Thoracic aorta (tissue), 2 donors: Measurements from ENCODE around the gene VSIG10. TPM values are rescaled to one million over a fixed set of nuclear protein-coding genes. Genes with fewer than 3 reads are reported as not detected.

Source experiments
- ATAC-seq: fragments of 150-250 bp; one replicate; pipeline ENCODE4 v1.8.0; 2017; ENCODE audit warnings: low read depth; ENCODE audit not compliant: insufficient number of reproducible peaks, low FRiP score
- DNase-seq: peaks from one replicate; pipeline ENCODE4 v3.0.0-alpha.2; 2020; ENCODE audit warnings: low spot score
- H3K27ac ChIP-seq, 2 donors: fragments of 200-600 bp; sonication (generic); 1 replicate in 1 of 2; 2 replicates in 1 of 2; pipeline ENCODE4 v1.5.1; 2016; ENCODE audit warnings: mild to moderate bottlenecking in 2 of 2, moderate library complexity in 2 of 2
- H3K27me3 ChIP-seq: fragments of 200-600 bp; sonication (generic); replicated peaks from 2 replicates; pipeline ENCODE4 v1.6.0; 2016; ENCODE audit warnings: mild to moderate bottlenecking; ENCODE audit not compliant: insufficient read depth
- H3K36me3 ChIP-seq: fragments of 200-600 bp; sonication (generic); one replicate; pipeline ENCODE4 v1.5.1; 2016
- H3K4me1 ChIP-seq, 2 donors: fragments of 200-600 bp; sonication (generic); 1 replicate in 1 of 2; 2 replicates in 1 of 2; pipeline versions ENCODE4 v1.5.1 to v1.6.0; 2016; ENCODE audit warnings: low read depth in 2 of 2, mild to moderate bottlenecking in 1 of 2; ENCODE audit not compliant: control insufficient read depth in 1 of 2
- H3K4me3 ChIP-seq: fragments of 200-600 bp; sonication (generic); 2 replicates; pipeline ENCODE4 v1.5.1; 2016; ENCODE audit warnings: mild to moderate bottlenecking
- H3K9me3 ChIP-seq: fragments of 200-600 bp; sonication (generic); 2 replicates; pipeline ENCODE4 v1.5.1; 2016
- total RNA-seq, 2 donors: library from RNA; depleted of rRNA; stranded (reverse); fragments of >200 nt; gene quantifications; one replicate each; pipeline versions ENCODE4 v1.1.0 to v1.2.3, GENCODE V29; 2016
- TF ChIP-seq, protein P1 (sequence below): fragments of 200-600 bp; sonication (generic); IDR thresholded peaks from one replicate; pipeline ENCODE4 v1.5.1; 2019; ENCODE audit warnings: antibody characterized with exemption

The VSIG10 gene
- total RNA-seq, 2 donors from 2014 or later: 13.0 to 21.9 TPM

DNA sequence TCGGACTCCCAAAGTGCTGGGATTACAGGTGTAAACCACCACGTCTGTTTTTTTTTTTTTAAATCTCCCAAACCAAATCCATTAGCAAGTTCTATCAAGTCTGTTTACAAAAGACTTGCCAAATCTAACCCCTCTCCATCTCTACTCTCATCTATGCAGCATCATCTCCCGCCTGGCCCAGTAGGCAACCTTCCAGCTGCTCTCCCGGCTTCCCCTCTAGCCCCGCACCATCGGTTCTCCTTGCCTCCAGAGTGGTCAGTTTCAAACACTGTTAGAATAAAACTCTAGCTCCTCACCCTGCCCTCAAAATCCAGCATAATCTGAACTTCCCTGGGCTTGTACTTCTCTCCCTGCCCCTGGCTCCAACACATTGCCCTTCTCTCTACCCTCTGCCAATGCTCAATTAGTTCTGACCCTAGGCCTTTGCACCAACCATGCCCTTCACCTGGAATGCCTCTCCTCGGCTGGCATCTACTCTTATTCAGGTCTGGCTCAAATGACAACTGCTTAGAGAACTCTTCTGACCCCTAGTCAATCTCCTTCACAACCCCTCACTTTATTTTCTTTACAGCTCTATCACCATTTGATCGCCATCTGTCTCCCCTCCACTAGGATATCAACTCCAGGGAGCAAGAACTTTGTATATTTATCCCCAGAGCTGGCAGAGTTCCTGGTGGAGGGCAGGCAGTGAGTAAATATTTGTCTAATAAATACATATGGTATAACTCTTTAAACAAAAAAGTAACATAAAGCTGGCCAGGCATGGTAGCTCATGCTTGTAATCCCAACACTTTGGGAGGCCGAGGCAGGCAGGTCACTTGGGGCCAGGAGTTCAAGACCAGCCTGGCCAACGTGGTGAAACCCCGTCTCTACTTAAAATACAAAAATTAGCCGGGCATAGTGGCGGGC lies 47.7 kb downstream of the VSIG10 start:
- Histone ChIP-seq H3K4me3 (no peak overlapping the region), H3K27ac (peak overlapping the region; percentile 5 to 12), H3K9me3 (no peaks in the 10 kb centered on the region), H3K4me1 (peaks cover 30 to 68% of the 10 kb centered on the region in 2 donors), H3K27me3 (no peaks in the 10 kb centered on the region), H3K36me3 (peaks cover under 1% of the 10 kb centered on the region)
- no peak for ATAC-seq
- TF ChIP-seq, protein P1, sequence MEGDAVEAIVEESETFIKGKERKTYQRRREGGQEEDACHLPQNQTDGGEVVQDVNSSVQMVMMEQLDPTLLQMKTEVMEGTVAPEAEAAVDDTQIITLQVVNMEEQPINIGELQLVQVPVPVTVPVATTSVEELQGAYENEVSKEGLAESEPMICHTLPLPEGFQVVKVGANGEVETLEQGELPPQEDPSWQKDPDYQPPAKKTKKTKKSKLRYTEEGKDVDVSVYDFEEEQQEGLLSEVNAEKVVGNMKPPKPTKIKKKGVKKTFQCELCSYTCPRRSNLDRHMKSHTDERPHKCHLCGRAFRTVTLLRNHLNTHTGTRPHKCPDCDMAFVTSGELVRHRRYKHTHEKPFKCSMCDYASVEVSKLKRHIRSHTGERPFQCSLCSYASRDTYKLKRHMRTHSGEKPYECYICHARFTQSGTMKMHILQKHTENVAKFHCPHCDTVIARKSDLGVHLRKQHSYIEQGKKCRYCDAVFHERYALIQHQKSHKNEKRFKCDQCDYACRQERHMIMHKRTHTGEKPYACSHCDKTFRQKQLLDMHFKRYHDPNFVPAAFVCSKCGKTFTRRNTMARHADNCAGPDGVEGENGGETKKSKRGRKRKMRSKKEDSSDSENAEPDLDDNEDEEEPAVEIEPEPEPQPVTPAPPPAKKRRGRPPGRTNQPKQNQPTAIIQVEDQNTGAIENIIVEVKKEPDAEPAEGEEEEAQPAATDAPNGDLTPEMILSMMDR: no peak
- no peak for DNase-seq

DNA sequence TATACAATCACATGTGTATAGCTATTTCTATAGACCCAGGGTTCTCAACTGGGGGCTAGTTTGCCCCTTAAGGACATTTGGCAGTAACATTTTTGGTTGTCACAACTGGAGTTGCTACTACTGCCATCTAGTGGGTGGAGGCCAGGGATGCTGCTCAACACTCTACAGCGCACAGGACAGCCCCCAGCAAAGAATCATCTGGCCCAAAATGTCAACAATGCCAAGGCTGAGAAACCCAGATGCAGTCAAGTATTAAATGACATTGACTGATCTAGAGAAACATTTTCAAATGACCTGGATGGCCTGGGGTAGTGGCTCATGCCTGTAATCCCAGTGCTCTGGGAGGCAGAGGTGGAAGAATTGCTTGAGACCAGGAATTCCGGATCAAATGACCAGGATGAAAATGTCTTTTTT lies 48.7 kb downstream of the VSIG10 start:
- TF ChIP-seq, protein P1: peak; percentile 36
- H3K4me3 ChIP-seq: no peak overlapping the region
- no peaks in the 10 kb centered on the region for H3K9me3 ChIP-seq
- no peak for ATAC-seq
- H3K36me3 ChIP-seq: peaks cover 3% of the 10 kb centered on the region
- no peak for DNase-seq
- no peaks in the 10 kb centered on the region for H3K27me3 ChIP-seq
- peak overlapping the region in 1 of 2 donors; percentile 11 for H3K27ac ChIP-seq
- peaks cover 30 to 67% of the 10 kb centered on the region in 2 donors for H3K4me1 ChIP-seq

DNA sequence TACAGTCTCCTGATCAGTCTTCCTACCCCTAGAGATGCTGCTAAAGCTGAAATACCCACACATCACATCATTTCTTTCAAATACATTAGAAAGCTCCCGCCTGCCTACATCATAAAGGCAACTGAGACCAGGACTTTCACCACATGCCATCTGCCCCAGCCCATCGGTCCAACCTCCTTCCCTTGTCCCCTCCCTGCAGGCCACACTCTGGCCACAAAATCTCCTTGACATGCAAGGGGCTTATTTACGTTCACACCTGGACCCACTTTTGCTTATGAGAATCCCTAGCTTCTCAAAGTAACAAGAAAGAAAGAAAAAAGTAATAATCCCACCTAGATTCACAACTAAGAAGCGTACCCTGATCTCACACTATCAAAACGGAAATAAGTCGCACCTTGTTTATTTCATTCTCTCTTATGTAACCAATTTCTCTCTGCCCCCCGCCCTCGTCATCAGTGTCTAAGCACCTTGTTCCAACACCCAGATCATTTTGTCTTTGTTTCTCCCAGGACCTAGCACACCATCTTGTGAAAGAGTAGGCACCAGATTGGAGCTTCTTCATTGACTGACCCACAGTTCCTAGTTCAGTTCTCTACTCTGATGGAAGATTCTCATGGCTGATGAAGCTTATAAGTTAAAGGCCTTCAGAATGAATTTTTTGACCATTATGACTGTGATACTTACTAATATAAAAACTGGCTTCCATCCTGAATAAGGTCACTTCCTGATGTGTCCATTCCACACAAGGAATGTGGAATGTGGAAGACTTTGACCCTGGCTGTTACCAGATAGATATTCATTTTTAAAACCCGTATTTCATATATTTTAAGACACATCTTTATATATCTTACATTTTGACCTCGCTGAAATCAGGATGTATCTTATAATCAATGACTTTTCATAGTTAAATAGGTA lies 50.5 kb downstream of the VSIG10 start:
- Histone ChIP-seq H3K9me3 (no peaks in the 10 kb centered on the region), H3K36me3 (peaks cover 3% of the 10 kb centered on the region), H3K27me3 (no peaks in the 10 kb centered on the region), H3K4me1 (peaks cover 19 to 49% of the 10 kb centered on the region in 2 donors), H3K4me3 (no peak overlapping the region), H3K27ac (peak overlapping the region; percentile 52 to 72)
- no peak for ATAC-seq
- TF ChIP-seq, protein P1: no peak
- DNase-seq: no peak

DNA sequence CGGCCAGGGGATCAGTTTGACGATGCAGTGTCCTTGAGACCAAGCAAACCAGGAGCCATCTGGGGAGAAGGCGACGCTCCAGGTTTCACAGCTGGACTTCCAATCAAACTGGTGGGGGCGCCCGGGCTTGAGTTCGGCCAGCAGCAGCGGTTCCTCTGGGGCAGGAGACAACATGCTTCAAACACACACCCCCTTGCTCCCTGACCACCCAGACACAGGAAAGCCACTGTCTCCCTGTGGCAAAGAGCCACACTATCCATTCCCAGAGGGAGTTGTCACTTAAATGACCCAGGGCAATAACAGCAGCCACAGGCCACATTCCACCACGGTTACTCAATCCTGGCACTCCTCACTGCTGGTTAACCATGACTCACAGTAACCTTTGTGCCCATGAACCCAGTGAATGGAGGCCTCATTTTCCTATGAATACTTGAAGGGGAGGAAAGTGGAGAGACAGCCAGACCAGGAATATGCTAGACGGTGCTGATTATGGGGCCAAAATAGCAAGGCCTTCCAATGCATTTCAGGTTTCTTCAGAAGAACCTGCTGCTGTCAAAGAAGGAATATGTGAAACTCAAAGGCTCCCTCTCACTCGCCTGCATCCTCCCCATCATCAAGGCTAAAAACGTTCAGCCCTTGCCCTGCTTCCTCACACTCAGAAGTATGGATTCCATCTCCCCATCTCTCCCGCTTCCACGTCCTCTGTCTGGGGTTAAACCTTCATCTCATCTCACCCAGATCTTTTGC lies 51.3 kb downstream of the VSIG10 start:
- H3K9me3 ChIP-seq: no peaks in the 10 kb centered on the region
- no peaks in the 10 kb centered on the region for H3K27me3 ChIP-seq
- H3K4me3 ChIP-seq: peak overlapping the region; percentile 17
- TF ChIP-seq, protein P1: no peak
- peak overlapping the region; percentile 52 to 72 for H3K27ac ChIP-seq
- H3K4me1 ChIP-seq: peaks cover 19 to 48% of the 10 kb centered on the region in 2 donors
- H3K36me3 ChIP-seq: peaks cover 3% of the 10 kb centered on the region
- peak; percentile 98 for ATAC-seq
- peak; percentile 79 for DNase-seq
